ENCODE measurements around the gene NPTN.

Gene NPTN

GRCh38 chr15:73567020-73567419, 66.2 kb downstream of the NPTN start:
- no peak overlapping the region for H2AFZ ChIP-seq (ENCODE audit: low read length)
- no peaks in the 10 kb centered on the region for H3F3A ChIP-seq (ENCODE audit: insufficient read depth, low read length)
- no peaks in the 10 kb centered on the region for H3K4me1 ChIP-seq (ENCODE audit: insufficient read depth, low read length, severe bottlenecking)
- H3K9me2 ChIP-seq (ENCODE audit: low read depth, low read length) = no peaks in the 10 kb centered on the region
- H3K36me3 ChIP-seq (ENCODE audit: insufficient read depth, low read length) = peaks cover 63% of the 10 kb centered on the region; the same call in 1 of the 2 replicates
- no peaks in the 10 kb centered on the region for H3K79me2 ChIP-seq (ENCODE audit: insufficient read depth, low read length)
- TF ChIP-seq EZH2 (IDR thresholded peaks at IDR 0.05; ENCODE audit: borderline replicate concordance, low read length) (no peak), CTCF (IDR thresholded peaks at IDR 0.05; ENCODE audit: low read length) (no peak)
- no peak overlapping the region for H3K4me3 ChIP-seq (ENCODE audit: low read depth, low read length, poor library complexity, severe bottlenecking)
- no peak overlapping the region for H3K9ac ChIP-seq (ENCODE audit: low read length)
- no peaks in the 10 kb centered on the region for H3K27me3 ChIP-seq (ENCODE audit: insufficient read depth, low read length)
- no peaks in the 10 kb centered on the region for H4K20me1 ChIP-seq (ENCODE audit: insufficient read depth, low read length)
- no peak overlapping the region for H3K4me2 ChIP-seq (ENCODE audit: low read length)
- H3K27ac ChIP-seq (ENCODE audit: low read depth, low read length, poor library complexity, severe bottlenecking) = no peak overlapping the region
- H3K9me3 ChIP-seq (ENCODE audit: low read length) = no peaks in the 10 kb centered on the region

- peaks cover 61% of the 10 kb centered on the region; the same call in 1 of the 2 replicates for H3K36me3 ChIP-seq (ENCODE audit: insufficient read depth, low read length)
Observed at GRCh38 chr15:73564255-73564654, 68.9 kb downstream of the NPTN start.

GRCh38 chr15:73560501-73561117, 72.6 kb downstream of the NPTN start:
- Histone ChIP-seq H3K9ac (ENCODE audit: low read length) (no peak overlapping the region), H3K4me1 (ENCODE audit: insufficient read depth, low read length, severe bottlenecking) (no peaks in the 10 kb centered on the region), H3F3A (ENCODE audit: insufficient read depth, low read length) (no peaks in the 10 kb centered on the region), H3K36me3 (ENCODE audit: insufficient read depth, low read length) (peaks cover 57% of the 10 kb centered on the region; the same call in 1 of the 2 replicates), H3K4me3 (ENCODE audit: low read depth, low read length, poor library complexity, severe bottlenecking) (no peak overlapping the region), H3K9me2 (ENCODE audit: low read depth, low read length) (no peaks in the 10 kb centered on the region), H3K4me2 (ENCODE audit: low read length) (no peak overlapping the region), H3K27me3 (ENCODE audit: insufficient read depth, low read length) (no peaks in the 10 kb centered on the region), H4K20me1 (ENCODE audit: insufficient read depth, low read length) (no peaks in the 10 kb centered on the region), H3K9me3 (ENCODE audit: low read length) (no peaks in the 10 kb centered on the region), H3K79me2 (ENCODE audit: insufficient read depth, low read length) (no peaks in the 10 kb centered on the region), H3K27ac (ENCODE audit: low read depth, low read length, poor library complexity, severe bottlenecking) (no peak overlapping the region), H2AFZ (ENCODE audit: low read length) (no peak overlapping the region)
- TF ChIP-seq CTCF (IDR thresholded peaks at IDR 0.05; ENCODE audit: low read length) = peak; percentile 44
- TF ChIP-seq EZH2 (IDR thresholded peaks at IDR 0.05; ENCODE audit: borderline replicate concordance, low read length) = no peak

More at GRCh38 chr15:73564255-73564654, 68.9 kb downstream of the NPTN start:
- TF ChIP-seq EZH2 (IDR thresholded peaks at IDR 0.05; ENCODE audit: borderline replicate concordance, low read length) = no peak
- no peak for TF ChIP-seq CTCF (IDR thresholded peaks at IDR 0.05; ENCODE audit: low read length)
- no peak overlapping the region for H3K27ac ChIP-seq (ENCODE audit: low read depth, low read length, poor library complexity, severe bottlenecking)
- no peak overlapping the region for H3K4me2 ChIP-seq (ENCODE audit: low read length)
- H4K20me1 ChIP-seq (ENCODE audit: insufficient read depth, low read length) = no peaks in the 10 kb centered on the region
- H3K4me1 ChIP-seq (ENCODE audit: insufficient read depth, low read length, severe bottlenecking) = no peaks in the 10 kb centered on the region
- H3K4me3 ChIP-seq (ENCODE audit: low read depth, low read length, poor library complexity, severe bottlenecking) = no peak overlapping the region
- H3K79me2 ChIP-seq (ENCODE audit: insufficient read depth, low read length) = no peaks in the 10 kb centered on the region
- H3K9me3 ChIP-seq (ENCODE audit: low read length) = no peaks in the 10 kb centered on the region
- no peaks in the 10 kb centered on the region for H3F3A ChIP-seq (ENCODE audit: insufficient read depth, low read length)
- no peaks in the 10 kb centered on the region for H3K27me3 ChIP-seq (ENCODE audit: insufficient read depth, low read length)
- no peak overlapping the region for H3K9ac ChIP-seq (ENCODE audit: low read length)
- H2AFZ ChIP-seq (ENCODE audit: low read length) = no peak overlapping the region
- H3K9me2 ChIP-seq (ENCODE audit: low read depth, low read length) = no peaks in the 10 kb centered on the region

Data from OCI-LY1 (cell line).